HepG2 (cell line): ENCODE data around the gene HCK. TPM values are rescaled to one million over a fixed set of nuclear protein-coding genes. Genes with fewer than 3 reads are reported as not detected.

Experiments
- CBX5 ChIP-seq: sonication (generic); formaldehyde crosslinking; IDR thresholded peaks from 2 replicates; pipeline ENCODE4 v1.4.0; 2020; ENCODE audit warnings: missing genetic modification reagents, borderline replicate concordance
- GATA4 ChIP-seq: sonication (generic); IDR thresholded peaks from 2 replicates; pipeline ENCODE4 v1.6.1; 2016; ENCODE audit warnings: antibody characterized with exemption, low read depth, borderline replicate concordance
- KAT7 ChIP-seq: IDR thresholded peaks from 2 replicates; pipeline ENCODE4 v1.6.1; 2018; ENCODE audit warnings: borderline replicate concordance, missing compliant biosample characterization
- KLF13 ChIP-seq: sonication (generic); formaldehyde crosslinking; IDR thresholded peaks from 2 replicates; pipeline ENCODE4 v1.4.0; 2020; ENCODE audit warnings: mild to moderate bottlenecking, missing genetic modification reagents
- MEIS1 ChIP-seq: sonication (generic); formaldehyde crosslinking; IDR thresholded peaks from 2 replicates; pipeline ENCODE4 v1.9.0; 2021; ENCODE audit warnings: mild to moderate bottlenecking, missing genetic modification reagents, moderate library complexity, borderline replicate concordance
- REXO4 ChIP-seq: sonication (generic); formaldehyde crosslinking; IDR thresholded peaks from 2 replicates; pipeline ENCODE4 v1.8.0; 2022; ENCODE audit warnings: missing genetic modification reagents, mild to moderate bottlenecking, borderline replicate concordance
- RNF2 ChIP-seq: fragments of 450-650 bp; conservative IDR thresholded peaks from 2 replicates; pipeline ENCODE4 v1.6.1; 2016; ENCODE audit warnings: low read depth
- SP5 ChIP-seq: IDR thresholded peaks from 2 replicates; pipeline ENCODE4 v1.6.1; 2016; ENCODE audit warnings: low read depth, borderline replicate concordance
- THRA ChIP-seq: sonication (generic); formaldehyde crosslinking; IDR thresholded peaks from 2 replicates; pipeline ENCODE4 v1.4.0; 2020; ENCODE audit warnings: missing genetic modification reagents, borderline replicate concordance
- THYN1 ChIP-seq: sonication (generic); formaldehyde crosslinking; IDR thresholded peaks from 2 replicates; pipeline ENCODE4 v1.8.1; 2023; ENCODE audit warnings: low read depth, mild to moderate bottlenecking, moderate library complexity, missing genetic modification reagents, borderline replicate concordance
- ZNF230 ChIP-seq: sonication (generic); formaldehyde crosslinking; IDR thresholded peaks from 2 replicates; pipeline ENCODE4 v1.4.0; 2020; ENCODE audit warnings: mild to moderate bottlenecking, missing genetic modification reagents
- ZNF7 ChIP-seq: IDR thresholded peaks from 2 replicates; pipeline ENCODE4 v1.6.1; 2016; ENCODE audit warnings: missing biosample characterization, missing genetic modification reagents
- ZNF710 ChIP-seq: sonication (generic); formaldehyde crosslinking; IDR thresholded peaks from 2 replicates; pipeline ENCODE4 v1.5.0; 2020; ENCODE audit warnings: mild to moderate bottlenecking, missing genetic modification reagents, borderline replicate concordance
- ZNF784 ChIP-seq: sonication (generic); formaldehyde crosslinking; IDR thresholded peaks from 2 replicates; pipeline ENCODE4 v1.5.1; 2020; ENCODE audit warnings: missing genetic modification reagents, mild to moderate bottlenecking, borderline replicate concordance
- ZSCAN20 ChIP-seq: sonication (generic); formaldehyde crosslinking; IDR thresholded peaks from 2 replicates; pipeline ENCODE4 v1.4.0; 2020; ENCODE audit warnings: missing genetic modification reagents, mild to moderate bottlenecking, borderline replicate concordance
- ZZZ3 ChIP-seq: sonication (generic); formaldehyde crosslinking; IDR thresholded peaks from 2 replicates; pipeline ENCODE4 v1.4.0; 2020; ENCODE audit warnings: missing genetic modification reagents, mild to moderate bottlenecking, borderline replicate concordance
- polyA plus RNA-seq, 8 experiments: library from polyadenylated mRNA; depleted of rRNA in 3 of 8; stranded (reverse) in 7 of 8; unstranded in 1 of 8; fragments of >200 nt; fragmentation: Illumina TruSeq in 4 of 8; extraction: Trizol in 4 of 8; gene quantifications; 2 replicates each; pipeline versions ENCODE4 v1.2.1 to v1.2.3, GENCODE V29; 2011 to 2016; ENCODE audit warnings: low read depth in 4 of 8, missing spikeins in 1 of 8, mixed read lengths in 1 of 8; ENCODE audit not compliant: insufficient read depth in 1 of 8
- total RNA-seq, 5 experiments: library from RNA; depleted of rRNA; stranded (reverse); fragments of >200 nt; fragmentation: Illumina TruSeq; extraction: Trizol; gene quantifications; 2 replicates each; pipeline ENCODE4 v1.2.3, GENCODE V29; 2016; ENCODE audit warnings: low read depth in 1 of 5

Gene HCK
- total and polyA plus RNA-seq, 2 of the 13 experiments (the other 11 are each of a cell fraction or from before 2014, with no cell fraction given): 0.04 TPM; not detected in 1

GRCh38 chr20:32109392-32110172 lies 57.5 kb downstream of the HCK start, which contains the start of gene TM9SF4 (continued):
- peak; percentile 66 for TF ChIP-seq THRA
- TF ChIP-seq ZNF7 (CRISPR knock-in tag): no peak
- TF ChIP-seq REXO4: peak; percentile 68; the same call in 1 of the 2 replicates
- TF ChIP-seq CBX5 (CRISPR knock-in tag): peak; percentile 96
- TF ChIP-seq THYN1 (CRISPR knock-in tag): no peak
- no peak for TF ChIP-seq GATA4
- peak; percentile 63; the same call in 1 of the 2 replicates for TF ChIP-seq ZNF784 (CRISPR knock-in tag)
- peak; percentile 91 for TF ChIP-seq RNF2
- peak; percentile 43; the same call in 1 of the 2 replicates for TF ChIP-seq KLF13 (CRISPR knock-in tag)
- no peak for TF ChIP-seq SP5 (CRISPR knock-in tag)
- peak; percentile 97 for TF ChIP-seq ZZZ3 (CRISPR knock-in tag)
- peak; percentile 89 for TF ChIP-seq MEIS1 (CRISPR knock-in tag)
- TF ChIP-seq ZSCAN20 (CRISPR knock-in tag): peak; percentile 89; the same call in 1 of the 2 replicates
- peak; percentile 97 for TF ChIP-seq ZNF230 (CRISPR knock-in tag)
- peak; percentile 92 for TF ChIP-seq ZNF710 (CRISPR knock-in tag)
- TF ChIP-seq KAT7 (CRISPR knock-in tag): peak; percentile 91
